Adipose tissue (tissue), 3 donors: Measurements from ENCODE around the gene MICAL3. TPM values are rescaled to one million over a fixed set of nuclear protein-coding genes. Genes with fewer than 3 reads are reported as not detected.
"Not testable (repeated sequence)": the region's sequence is repeated elsewhere in the genome, so short reads cannot be mapped to it uniquely, and the experiment has no call there.

Source experiments
- H3K27ac ChIP-seq: one replicate; pipeline ENCODE4 v1.5.1; 2013; ENCODE audit warnings: low read depth, low read length
- WGBS, 3 donors: extraction: QIAGEN DNeasy Blood & Tissue Kit; methylation state at CpG; one replicate each; pipeline ENCODE4 v1.1.7; 2013; 5-methylcytosine and 5-hydroxymethylcytosine counted together
- polyA plus RNA-seq, 3 donors: library from polyadenylated mRNA; stranded (reverse); fragments of 200-250 nt; gene quantifications; one replicate each; pipeline ENCODE4 v1.2.3, GENCODE V29; 2013
- donor health status: healthy with polysubstance abuse.
- donor health status: Bipolar disorder and iron deficiency.
- donor health status: healthy.

The MICAL3 gene
- polyA plus RNA-seq, 3 donors = 7.9 to 12.1 (median 11.7) TPM

DNA sequence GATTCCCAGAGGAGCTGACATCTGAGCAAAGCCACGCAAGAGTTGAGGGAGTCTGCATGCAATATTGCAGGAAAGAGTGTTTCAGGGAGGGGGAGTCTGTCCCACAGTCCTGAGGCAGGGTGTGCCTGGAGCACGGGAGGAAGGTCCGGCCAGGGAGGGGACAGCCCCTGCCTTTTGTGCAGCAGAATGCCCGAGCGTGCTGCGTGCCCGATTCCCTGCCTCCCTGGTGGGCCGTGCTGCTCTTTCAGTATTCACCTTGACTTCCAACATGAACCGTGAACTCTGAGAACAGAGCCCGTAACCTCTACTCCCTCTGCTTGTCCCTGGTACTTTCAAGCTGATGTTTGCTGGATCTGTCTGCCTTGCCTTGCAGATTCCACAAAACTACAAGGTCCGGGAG, 39.3 kb downstream of the MICAL3 start:
- not testable (repeated sequence) for H3K27ac ChIP-seq
- 61 to 74% (median 68%) methylated on average over 4 to 11 of the region's 11 CpGs for WGBS, 3 donors

DNA sequence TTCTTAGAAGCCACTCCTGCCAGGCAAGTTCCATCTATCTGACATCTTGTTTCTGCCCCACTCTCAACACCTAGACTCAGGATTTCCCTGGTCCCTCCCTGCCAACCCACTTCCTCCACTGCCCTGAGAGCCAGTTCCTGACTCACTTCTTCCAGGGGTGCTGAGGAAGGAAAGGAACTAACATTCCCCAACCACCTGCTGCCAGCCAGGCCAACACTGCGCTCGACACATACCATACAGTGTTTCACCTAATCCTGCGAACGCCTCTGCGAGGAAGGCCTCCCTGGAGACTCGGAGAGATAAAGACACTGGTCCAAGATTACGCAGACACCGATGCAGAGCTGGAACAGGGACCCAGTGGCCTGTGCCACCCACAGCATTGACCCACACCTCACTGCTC, 40.2 kb downstream of the MICAL3 start:
- 86 to 90% (median 87%) methylated on average over 8 of the region's 8 CpGs for WGBS, 3 donors
- H3K27ac ChIP-seq = no peak overlapping the region

DNA sequence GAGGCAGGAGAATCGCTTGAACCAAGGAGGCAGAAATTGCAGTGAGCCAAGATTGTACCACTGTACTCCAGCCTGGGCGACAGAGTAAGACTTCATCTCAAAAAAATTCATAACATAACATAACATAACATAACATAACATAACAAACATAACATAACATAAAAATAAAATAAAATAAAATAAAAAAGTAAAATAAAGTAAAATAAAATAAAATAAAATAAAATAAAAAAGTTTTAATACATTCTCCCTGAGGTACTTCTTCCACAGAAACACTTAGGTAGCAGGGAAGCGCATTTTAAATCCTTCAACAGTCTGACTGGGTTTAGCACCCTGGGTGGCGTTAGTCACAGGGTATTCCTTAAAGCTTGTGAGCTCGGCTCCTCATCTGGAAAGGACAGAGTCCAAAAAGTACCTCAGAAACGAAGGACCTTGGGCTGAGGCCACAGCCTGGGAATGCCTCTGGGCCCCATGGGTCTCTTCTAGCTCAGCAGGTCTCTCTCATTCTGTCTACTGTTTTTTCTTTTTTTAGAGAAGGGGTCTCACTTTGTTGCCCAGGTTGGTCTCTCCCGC, 41.7 kb downstream of the MICAL3 start:
- 77 to 93% (median 81%) methylated on average over 7 of the region's 7 CpGs for WGBS, 3 donors
- no peak overlapping the region for H3K27ac ChIP-seq

DNA sequence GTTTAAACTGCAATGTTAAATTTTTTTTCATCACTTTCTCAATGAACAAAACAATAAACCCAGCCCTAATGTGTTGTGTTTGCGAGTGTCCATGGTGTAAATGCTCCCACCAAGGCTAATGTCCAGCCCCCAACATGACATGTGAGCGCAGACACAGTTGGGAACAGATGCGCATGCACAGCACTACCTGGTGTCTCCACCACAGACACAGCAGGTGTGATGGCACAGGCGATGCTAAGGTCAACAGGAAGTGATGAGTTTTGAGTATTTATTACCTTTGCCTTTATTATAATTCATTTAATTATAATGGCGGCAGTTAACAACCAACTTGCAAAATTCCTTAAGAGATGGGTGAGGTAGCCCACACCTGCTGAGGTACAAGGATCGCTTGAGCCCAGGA, 42.9 kb downstream of the MICAL3 start:
- H3K27ac ChIP-seq = no peak overlapping the region
- 76 to 94% (median 79%) methylated on average over 6 of the region's 6 CpGs for WGBS, 3 donors

DNA sequence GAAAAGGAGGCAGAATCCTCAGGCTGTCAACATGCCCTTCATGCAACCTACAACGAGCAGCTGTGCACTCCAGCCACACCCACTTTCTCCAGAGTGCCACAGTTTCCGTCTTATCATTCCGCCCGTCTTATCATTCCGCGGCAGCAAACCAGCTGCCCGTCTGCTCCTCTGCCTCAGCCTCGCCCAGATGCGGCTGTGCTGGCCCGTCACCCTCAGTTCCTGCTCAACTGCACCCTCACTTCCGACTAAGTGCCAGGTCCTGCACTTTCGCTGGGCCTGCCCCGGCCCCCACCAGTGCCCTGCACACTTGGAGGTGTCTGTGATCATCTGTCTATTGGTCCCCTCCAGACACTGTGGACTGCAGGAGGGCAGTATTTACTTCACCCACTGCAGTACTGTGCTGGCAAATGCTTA, 43.7 kb downstream of the MICAL3 start:
- H3K27ac ChIP-seq = no peak overlapping the region
- WGBS, 3 donors = 5 to 26% (median 24%) methylated on average over 13 of the region's 13 CpGs

DNA sequence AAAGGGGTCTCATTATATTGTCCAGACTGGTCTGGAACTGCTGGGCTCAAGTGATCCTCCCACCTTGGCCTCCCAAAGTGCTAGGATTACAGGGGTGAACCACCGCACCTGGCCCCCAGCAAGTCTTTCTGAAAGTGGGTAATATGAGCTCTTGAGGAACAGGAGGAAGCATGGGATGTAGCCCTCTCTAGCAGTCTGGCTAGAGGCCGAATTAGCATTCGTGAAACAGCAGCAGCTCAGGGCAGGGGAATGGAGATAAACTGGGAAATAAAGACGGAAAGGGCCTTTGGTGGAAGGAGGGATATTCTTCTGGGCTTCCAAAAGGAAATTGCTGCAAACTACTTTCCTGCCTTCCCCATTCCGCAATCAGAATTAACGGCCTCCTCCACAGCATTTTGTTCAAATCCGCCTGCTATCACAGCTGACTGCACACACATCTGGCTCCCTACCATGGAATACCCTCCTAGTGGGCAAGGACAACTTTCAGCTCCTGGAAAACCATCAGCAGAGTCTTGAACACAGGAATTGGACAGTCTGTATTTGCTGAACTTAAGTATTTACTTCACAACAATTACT, 44.3 kb downstream of the MICAL3 start:
- WGBS, 3 donors = 35 to 71% (median 44%) methylated on average over 7 of the region's 7 CpGs
- H3K27ac ChIP-seq = no peak overlapping the region

DNA sequence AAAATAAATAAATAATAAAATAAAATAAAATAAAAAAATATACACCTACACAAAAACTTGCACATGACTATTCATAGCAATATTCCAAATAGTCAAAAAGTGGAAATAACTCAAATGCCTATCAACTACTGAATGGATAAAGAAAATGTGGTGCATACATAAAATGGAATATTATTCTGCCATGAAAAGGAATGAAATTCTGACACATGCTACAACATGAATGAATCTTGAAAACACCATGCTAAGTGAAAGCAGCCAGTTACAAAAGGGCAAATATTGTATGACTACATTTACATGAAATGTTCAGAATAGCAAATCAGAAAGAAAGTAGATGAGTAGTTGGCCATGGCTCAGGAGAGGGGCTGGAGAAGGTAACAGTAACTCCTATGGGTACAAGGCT, 46.3 kb downstream of the MICAL3 start:
- no peak overlapping the region for H3K27ac ChIP-seq

DNA sequence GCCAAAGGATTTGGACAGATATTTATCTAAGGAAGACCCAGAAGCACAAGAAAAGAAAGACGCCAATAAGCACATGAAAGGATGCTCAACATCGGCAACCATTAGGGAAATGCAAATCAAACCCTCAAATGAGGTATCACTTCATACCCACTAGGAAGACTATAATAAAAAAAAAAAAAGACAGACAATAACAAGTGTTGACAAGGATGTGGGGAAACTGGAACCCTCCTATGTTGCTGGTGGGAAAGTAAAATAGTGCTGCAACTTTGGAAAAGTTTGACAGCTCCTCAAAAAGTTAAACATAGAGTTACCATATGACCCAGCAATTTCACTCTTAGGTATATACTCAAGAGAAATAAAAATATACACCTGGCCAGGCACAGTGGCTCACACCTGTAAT, 47.0 kb downstream of the MICAL3 start:
- no peak overlapping the region for H3K27ac ChIP-seq
- WGBS, 3 donors = 96 to 99% (median 96%) methylated on average over 2 of the region's 2 CpGs

DNA sequence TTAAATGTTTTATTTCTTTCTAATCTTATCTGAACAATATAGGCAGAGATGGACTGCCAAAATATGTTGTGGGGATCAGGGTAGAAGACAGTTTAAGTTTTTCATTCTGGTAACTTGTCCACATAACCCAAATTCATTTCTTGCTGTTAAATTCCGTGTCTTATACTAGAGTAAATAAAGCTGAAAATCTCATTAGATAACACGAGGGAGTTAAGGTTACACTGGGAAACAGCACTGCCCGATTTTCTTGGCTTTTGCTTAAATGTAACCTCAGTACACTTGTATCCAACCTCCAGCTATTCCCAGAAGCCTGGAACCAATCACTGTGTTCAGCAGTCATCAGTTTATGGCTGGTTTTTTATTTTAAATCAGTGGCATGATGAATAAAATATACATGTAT, 48.2 kb downstream of the MICAL3 start:
- WGBS, 3 donors = 14 to 51% (median 35%) methylated on average over 3 of the region's 3 CpGs
- no peak overlapping the region for H3K27ac ChIP-seq

DNA sequence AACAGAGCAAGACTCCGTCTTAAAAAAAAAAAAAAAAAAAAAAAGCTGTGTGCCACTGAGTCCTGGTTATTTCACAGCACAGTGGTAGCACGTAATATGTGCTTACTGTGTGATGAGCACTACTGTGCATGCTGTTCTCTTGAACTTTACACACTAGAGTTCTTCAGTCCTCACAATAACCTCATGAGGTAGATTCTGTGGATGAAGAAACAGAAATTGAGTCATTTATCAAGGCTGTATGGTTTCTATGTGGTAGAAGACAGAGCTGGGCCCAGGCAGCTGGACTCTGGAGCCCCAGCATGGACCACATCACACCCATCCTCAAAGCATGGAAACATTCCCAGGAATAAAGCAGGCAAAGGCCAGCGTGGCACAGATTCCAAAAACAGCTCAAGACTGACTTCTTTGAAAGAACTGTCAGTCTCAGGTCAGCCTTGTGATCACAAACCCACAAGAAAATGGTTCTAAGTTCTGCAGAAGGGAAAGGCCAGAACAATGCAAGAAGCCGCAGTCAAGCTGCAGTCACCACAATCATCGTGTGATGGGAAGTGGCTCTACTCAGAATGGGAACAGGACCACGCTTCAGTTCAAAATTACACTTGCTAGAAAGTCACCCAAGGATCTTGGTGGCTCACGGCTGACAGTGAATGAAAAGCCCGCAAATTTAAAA, 49.5 kb downstream of the MICAL3 start:
- no peak overlapping the region for H3K27ac ChIP-seq
- WGBS, 3 donors = 70 to 92% (median 81%) methylated on average over 8 of the region's 8 CpGs

DNA sequence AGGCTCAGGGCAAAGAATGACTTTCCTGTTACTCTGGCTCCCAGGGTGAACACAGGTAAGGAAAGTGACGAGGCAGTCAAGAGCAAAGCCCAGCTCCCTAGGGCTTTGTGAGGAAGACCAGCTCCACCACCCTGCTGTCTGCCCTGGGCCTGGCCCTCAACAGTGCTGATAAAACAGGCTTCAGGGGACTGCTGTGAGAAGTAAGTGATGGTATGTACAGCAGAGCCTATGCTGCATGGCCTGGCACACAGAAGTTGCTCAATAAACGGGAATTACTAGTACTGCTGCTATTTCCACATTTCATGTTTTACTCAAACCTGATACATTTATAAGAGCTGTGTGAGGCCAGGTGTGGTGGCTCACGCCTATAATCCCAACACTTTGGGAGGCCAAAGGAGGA, 50.3 kb downstream of the MICAL3 start:
- WGBS, 3 donors = 52 to 68% (median 67%) methylated on average over 3 of the region's 3 CpGs
- no peak overlapping the region for H3K27ac ChIP-seq

DNA sequence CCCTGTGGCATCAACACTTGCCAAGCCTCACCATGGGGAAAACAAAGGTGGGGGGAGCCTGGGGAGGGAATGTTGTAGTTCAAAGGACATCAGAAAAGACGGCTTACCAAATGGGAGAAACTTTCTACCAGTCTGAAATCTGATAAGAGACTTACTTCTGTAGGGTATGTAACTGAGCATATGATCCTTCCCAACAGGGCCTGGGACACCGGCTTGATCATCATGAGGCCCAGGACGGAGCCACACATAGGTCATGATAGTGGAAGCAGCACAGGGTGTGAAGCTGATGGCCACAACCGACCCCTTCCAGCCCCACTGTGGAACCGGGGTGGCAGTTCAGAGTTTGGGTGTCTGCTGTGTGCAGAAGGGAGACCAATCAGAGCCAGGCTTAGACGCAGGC, 51.1 kb downstream of the MICAL3 start:
- 85 to 94% (median 91%) methylated on average over 6 of the region's 6 CpGs for WGBS, 3 donors
- H3K27ac ChIP-seq = no peak overlapping the region

DNA sequence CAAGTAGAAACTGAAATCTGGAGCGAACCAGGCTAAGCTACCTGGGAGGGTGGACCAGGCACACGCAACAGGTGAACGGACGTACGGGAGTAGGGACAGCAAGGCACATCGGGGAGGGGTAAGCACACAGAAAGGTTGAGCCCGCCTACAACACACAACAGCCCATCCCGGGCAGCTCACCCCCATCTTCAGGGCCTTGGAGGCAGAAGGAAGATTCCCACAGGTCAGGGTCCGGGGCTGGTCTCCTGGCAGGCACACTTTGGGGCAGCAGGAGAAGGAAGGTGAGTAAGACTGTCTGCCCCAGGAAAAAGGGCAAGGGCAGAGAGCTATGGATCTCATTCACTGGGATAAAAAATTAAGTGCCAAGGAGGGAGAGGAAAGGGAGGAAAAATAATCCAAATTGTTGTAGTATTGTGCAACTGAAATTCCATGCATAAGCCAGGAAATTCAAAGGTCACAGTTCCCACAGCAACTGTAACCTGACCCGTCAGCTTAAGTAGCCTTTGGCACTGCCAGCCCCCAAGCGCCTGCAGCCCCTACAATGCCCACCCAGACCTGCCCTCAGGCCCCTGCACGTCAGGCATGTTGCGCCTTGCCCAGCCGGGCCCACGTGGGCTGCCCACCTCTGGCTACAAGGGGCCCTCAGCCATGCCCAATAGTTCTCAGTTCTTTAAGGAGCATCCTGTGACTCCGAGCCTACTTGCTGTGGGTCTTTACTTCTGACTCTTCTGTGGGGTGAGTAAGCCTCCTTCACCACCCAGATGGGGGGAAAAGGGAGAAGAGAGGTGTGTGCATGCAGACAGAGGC, 51.8 kb downstream of the MICAL3 start:
- no peak overlapping the region for H3K27ac ChIP-seq
- WGBS, 3 donors = 51 to 78% (median 74%) methylated on average over 16 of the region's 16 CpGs

DNA sequence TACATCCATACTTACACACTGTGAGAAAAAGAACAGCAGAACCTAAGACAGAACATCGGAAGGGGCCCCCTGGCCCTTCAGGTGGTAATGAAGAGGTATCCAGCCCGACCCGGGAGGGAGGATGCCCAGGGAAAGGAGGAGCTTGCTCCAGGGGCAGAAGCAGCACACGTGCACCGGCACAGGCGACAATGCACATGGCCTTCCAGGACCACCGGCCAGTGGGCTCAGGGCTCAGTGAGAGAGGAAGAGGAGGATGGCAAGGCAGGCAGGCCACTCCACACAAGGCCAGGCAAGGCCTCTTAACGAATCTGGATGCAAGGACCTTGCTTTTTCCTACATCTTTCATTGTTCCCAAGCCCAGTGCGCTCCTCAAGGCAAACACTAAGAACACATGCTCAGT, 52.6 kb downstream of the MICAL3 start:
- no peak overlapping the region for H3K27ac ChIP-seq
- 83 to 93% (median 90%) methylated on average over 9 of the region's 9 CpGs for WGBS, 3 donors

DNA sequence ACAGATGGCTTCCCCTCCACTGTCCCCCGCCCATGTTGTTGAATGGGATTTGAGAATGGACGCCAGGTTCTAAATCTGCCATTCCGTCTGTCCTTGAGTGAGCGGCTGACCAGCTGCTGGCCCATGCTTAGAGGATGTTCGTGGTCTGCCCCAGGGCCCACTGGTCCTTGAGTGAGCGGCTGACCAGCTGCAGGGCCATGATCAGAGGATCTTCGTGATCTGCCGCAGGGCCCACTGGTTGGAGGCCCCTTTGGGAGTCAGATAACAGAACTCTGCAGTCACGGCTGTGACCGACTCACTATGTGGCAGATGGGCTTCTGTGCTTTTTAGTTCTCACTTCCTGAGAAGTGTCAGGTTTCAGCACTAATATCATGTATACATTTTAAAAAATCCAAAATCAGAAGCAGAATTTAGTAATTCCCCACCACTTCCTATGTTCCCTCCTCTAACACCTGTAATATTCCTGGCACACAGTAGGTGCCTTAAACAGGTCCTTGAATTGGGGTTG, 54.1 kb downstream of the MICAL3 start:
- 79 to 90% (median 86%) methylated on average over 10 of the region's 10 CpGs for WGBS, 3 donors
- no peak overlapping the region for H3K27ac ChIP-seq

DNA sequence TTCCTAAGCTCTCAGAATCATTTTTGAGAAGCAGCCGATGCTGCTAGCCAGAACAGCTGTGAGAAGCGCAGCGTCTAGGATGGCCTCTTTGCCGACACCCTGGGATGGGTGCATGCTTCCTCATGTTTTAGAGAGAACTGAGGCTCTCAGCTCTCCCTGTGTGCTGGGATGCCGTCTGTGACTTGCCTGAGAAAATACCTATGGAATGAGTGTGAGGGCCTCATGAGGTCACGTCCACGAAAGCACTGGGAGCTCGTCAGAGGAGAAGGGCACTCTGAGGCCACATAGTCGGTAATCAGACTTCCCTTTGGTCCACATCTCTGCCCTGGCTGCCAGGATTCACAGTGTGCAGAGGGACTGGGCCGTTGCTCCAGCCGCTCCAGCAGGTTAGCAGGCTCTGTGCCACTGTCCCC, 54.7 kb downstream of the MICAL3 start:
- WGBS, 3 donors = 67 to 84% (median 67%) methylated on average over 11 of the region's 11 CpGs
- H3K27ac ChIP-seq = no peak overlapping the region

DNA sequence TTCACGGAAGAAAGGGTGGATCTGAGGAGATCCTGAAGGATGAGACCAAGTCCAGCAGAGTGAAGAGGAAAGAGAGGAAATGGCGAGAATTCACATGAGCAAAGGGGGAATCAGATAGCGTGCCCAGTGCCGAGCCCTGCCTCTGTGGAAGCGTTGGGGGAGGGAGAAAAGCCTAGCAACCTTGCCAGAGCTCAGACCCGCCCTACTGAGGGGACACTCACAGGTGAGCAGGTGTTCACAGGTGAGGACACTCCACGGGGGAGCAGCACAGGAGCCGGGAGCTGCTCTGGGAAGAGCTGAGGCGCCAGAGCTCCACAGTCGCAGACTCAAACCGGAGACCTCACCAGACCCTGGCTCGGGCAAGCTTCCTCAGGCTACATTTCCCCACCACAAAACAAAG, 56.2 kb downstream of the MICAL3 start:
- H3K27ac ChIP-seq = no peak overlapping the region
- WGBS, 3 donors = 80 to 97% (median 94%) methylated on average over 12 of the region's 12 CpGs

DNA sequence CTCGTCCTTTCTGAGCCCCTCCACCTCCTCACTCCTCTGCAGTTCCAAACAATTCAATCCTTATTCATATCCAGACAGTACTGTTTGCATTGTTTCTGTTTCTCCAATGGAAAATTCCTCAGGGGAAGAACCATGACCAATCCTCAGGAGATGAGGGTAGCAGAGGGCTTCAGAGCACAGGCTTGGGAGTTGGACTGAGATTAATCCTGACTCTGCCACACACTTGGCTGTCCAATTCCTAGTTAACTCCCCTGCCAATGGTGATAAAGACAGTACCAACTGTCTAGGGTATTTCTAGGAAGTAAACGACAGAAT, 58.0 kb downstream of the MICAL3 start:
- WGBS, 3 donors = 72 to 87% (median 82%) methylated on average over 2 of the region's 2 CpGs
- no peak overlapping the region for H3K27ac ChIP-seq
